Upper lobe of left lung (tissue), 4 donors: ENCODE results near the gene NCBP1.

ENCODE experiments used
- POLR2AphosphoS5 ChIP-seq, 2 donors: sonication (generic); formaldehyde crosslinking; IDR thresholded peaks; one replicate each; pipeline ENCODE4 v1.5.1; 2017; ENCODE audit warnings: antibody characterized with exemption in 2 of 2
- TF ChIP-seq, protein P1 (sequence below), 6 experiments: fragments of 450-650 bp in 4 of 6; fragments of 200-600 bp in 2 of 6; sonication (generic) in 2 of 6; IDR thresholded peaks; one replicate each; pipeline ENCODE4 v1.5.1; 2016 to 2019; ENCODE audit warnings: antibody characterized with exemption in 6 of 6

DNA sequence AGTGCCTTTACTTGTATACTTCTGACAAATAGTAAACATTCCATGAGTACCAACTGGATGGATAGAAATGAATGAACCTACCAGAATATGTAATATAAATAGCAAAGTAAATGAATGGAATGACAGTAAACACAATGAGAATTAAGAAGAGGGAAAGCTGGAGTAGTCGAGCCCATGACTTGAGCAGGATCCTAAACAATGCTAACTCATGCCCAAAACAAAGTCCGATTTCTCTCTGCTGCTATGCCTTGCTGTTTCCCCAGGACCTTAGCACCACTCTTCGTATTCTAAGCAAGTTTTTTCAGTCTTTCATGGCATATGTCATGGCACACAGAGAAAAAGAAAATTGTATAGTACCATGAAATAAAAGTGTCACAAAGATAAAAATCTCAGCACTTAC lies 61.8 kb downstream of the NCBP1 start:
- TF ChIP-seq, protein P1, sequence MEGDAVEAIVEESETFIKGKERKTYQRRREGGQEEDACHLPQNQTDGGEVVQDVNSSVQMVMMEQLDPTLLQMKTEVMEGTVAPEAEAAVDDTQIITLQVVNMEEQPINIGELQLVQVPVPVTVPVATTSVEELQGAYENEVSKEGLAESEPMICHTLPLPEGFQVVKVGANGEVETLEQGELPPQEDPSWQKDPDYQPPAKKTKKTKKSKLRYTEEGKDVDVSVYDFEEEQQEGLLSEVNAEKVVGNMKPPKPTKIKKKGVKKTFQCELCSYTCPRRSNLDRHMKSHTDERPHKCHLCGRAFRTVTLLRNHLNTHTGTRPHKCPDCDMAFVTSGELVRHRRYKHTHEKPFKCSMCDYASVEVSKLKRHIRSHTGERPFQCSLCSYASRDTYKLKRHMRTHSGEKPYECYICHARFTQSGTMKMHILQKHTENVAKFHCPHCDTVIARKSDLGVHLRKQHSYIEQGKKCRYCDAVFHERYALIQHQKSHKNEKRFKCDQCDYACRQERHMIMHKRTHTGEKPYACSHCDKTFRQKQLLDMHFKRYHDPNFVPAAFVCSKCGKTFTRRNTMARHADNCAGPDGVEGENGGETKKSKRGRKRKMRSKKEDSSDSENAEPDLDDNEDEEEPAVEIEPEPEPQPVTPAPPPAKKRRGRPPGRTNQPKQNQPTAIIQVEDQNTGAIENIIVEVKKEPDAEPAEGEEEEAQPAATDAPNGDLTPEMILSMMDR (IDR thresholded peaks at IDR 0.05) = no peak
- no peak for TF ChIP-seq POLR2AphosphoS5 (IDR thresholded peaks at IDR 0.05)
